Measurements from ENCODE around the gene TMEM223.

GRCh38 chr11:62782753-62783152 is 9.1 kb downstream of the TMEM223 start:
- TF ChIP-seq, protein P1, sequence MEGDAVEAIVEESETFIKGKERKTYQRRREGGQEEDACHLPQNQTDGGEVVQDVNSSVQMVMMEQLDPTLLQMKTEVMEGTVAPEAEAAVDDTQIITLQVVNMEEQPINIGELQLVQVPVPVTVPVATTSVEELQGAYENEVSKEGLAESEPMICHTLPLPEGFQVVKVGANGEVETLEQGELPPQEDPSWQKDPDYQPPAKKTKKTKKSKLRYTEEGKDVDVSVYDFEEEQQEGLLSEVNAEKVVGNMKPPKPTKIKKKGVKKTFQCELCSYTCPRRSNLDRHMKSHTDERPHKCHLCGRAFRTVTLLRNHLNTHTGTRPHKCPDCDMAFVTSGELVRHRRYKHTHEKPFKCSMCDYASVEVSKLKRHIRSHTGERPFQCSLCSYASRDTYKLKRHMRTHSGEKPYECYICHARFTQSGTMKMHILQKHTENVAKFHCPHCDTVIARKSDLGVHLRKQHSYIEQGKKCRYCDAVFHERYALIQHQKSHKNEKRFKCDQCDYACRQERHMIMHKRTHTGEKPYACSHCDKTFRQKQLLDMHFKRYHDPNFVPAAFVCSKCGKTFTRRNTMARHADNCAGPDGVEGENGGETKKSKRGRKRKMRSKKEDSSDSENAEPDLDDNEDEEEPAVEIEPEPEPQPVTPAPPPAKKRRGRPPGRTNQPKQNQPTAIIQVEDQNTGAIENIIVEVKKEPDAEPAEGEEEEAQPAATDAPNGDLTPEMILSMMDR (IDR thresholded peaks at IDR 0.05; ENCODE audit: low read depth, low read length): no peak
- TF ChIP-seq EZH2phosphoT487 (IDR thresholded peaks at IDR 0.05; ENCODE audit: low read depth): no peak
